Left lung (tissue), 10 donors: ENCODE measurements around the gene SYT3. TPM values are rescaled to one million over a fixed set of nuclear protein-coding genes. Genes with fewer than 3 reads are reported as not detected.
"Not testable (repeated sequence)": the region's sequence is repeated elsewhere in the genome, so short reads cannot be mapped to it uniquely, and the experiment has no call there.

Experiments used
- ATAC-seq: fragments of 200-7000 bp; cut with Tn5 transposase; one replicate; pipeline ENCODE4 v1.9.1; 2020; ENCODE audit warnings: moderate library complexity
- DNase-seq, 4 donors: peaks; one replicate each; pipeline ENCODE4 v3.0.0-alpha.2; 2013 to 2020
- H3K27ac ChIP-seq, 2 donors: fragments of 200-600 bp; sonication (generic) in 1 of 2; one replicate each; pipeline versions ENCODE4 v1.5.0 to v1.8.0; 2020 to 2021
- H3K27me3 ChIP-seq, 2 donors: fragments of 200-600 bp; sonication (generic) in 1 of 2; one replicate each; pipeline versions ENCODE4 v1.5.0 to v1.8.0; 2020 to 2021
- H3K36me3 ChIP-seq, 2 donors: fragments of 200-600 bp; sonication (generic) in 1 of 2; one replicate each; pipeline versions ENCODE4 v1.5.0 to v1.8.0; 2020 to 2021
- H3K4me1 ChIP-seq, 2 donors: fragments of 200-600 bp; one replicate each; pipeline ENCODE4 v1.8.0; 2021
- H3K4me3 ChIP-seq, 2 donors: fragments of 200-600 bp; sonication (generic) in 1 of 2; one replicate each; pipeline versions ENCODE4 v1.5.0 to v1.8.0; 2020 to 2021; ENCODE audit warnings: mild to moderate bottlenecking in 1 of 2
- H3K9me3 ChIP-seq, 2 donors: fragments of 200-600 bp; sonication (generic) in 1 of 2; one replicate each; pipeline versions ENCODE4 v1.5.0 to v1.8.0; 2020 to 2021
- CTCF ChIP-seq, 2 donors: fragments of 200-600 bp; sonication (generic) in 1 of 2; IDR thresholded peaks; one replicate each; pipeline versions ENCODE4 v1.5.0 to v1.8.0; 2021; ENCODE audit warnings: antibody characterized with exemption in 2 of 2
- intact Hi-C, 2 donors: fragments of 100-400 bp; cut with DNase I; formaldehyde crosslinking; loops; one replicate each; pipeline versions ENCODE4 v1.11.2 to v1.14.2; 2022
- polyA plus RNA-seq, 6 donors: library from polyadenylated mRNA; unstranded; fragments of 120-200 nt; gene quantifications; one replicate each; pipeline ENCODE4 v1.2.1, GENCODE V29; 2013; ENCODE audit not compliant: insufficient read length in 6 of 6
- total RNA-seq, 2 donors: library from RNA; stranded (reverse); fragmentation: NEBNext Ultra II Directional; extraction: Animal tissue kit (Norgen Biotek cat#: 25700); gene quantifications; one replicate each; pipeline ENCODE4 v1.2.1, GENCODE V29; 2021
- donor health status: DM: no; HTN: yes; CAD: no.
- donor health status: DM: no; HTN: no; CAD: no.

Gene SYT3
- total and polyA plus RNA-seq, 8 donors, result 0.08 to 1.5 (median 0.26) TPM

DNA sequence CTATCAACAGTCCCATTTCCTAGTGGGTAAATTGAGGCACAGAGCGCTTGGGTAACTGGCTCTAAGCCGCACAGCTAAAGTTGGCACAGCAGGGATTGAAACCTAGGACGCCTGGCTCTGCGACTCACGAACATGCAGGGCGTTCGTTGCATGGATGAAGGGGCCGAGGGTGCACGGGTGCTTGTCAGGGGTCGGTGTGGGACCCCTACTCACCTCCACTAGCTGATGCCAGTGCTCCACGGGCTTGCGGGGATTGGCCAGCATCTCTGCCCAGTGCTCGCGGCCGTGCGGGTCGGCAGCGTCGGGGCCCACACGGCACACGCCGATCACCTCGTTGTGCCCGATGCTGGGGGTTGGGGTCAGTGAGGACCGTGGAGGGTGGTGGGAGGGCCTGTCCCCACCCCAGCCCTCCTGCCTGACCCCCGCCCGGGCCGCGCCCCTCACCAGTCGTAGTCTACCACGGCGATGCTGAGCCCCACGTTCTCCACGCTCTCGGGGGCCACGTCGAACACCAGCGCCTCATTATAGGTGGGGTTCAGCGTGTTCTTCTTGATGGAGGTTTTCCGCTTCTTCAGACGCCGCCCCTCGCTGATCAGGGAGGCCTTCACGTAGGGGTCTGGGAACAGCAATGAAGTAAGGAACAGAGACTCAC is 14.6 kb downstream of the SYT3 start:
- Histone ChIP-seq H3K27ac (no peak overlapping the region), H3K27me3 (peaks cover 0 to 11% of the 10 kb centered on the region in 2 donors), H3K4me3 (no peak overlapping the region), H3K9me3 (no peaks in the 10 kb centered on the region), H3K4me1 (no peaks in the 10 kb centered on the region), H3K36me3 (no peaks in the 10 kb centered on the region)
- no peak for TF ChIP-seq CTCF (IDR thresholded peaks at IDR 0.05)
- DNase-seq (no peak), ATAC-seq (no peak)
- intact Hi-C loops, result no loop called here

DNA sequence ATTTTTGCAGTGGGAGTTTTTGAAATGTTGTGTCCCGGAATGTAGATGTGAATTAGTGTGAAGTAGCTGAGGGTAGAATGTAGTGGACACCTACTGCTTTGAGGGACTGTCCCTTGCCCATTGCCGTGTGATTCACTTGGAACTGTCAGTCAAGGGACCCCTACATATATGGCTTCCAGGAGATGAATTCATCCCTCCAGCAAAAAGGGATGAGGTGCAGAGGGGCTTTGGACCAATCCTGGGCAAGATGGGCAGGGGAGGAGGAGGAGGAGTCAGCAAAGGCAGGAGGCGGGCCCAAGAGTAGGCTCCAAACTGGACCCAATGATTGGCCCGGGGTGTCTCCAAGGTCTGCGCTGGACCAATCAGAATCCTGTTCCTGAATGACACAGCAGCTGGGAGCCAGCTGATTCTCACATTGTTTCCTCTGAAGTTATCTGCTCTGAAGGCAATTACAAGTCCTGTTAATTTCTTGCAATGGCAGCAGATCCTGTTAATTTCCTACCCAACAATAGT is 19.2 kb downstream of the SYT3 start:
- DNase-seq, H3K9me3 ChIP-seq, H3K4me3 ChIP-seq, intact Hi-C loops, H3K36me3 ChIP-seq, ATAC-seq, H3K4me1 ChIP-seq, H3K27ac ChIP-seq, H3K27me3 ChIP-seq: not testable (repeated sequence)

GRCh38 chr19:50619184-50619583 is 20.5 kb downstream of the SYT3 start:
- H3K27ac ChIP-seq, DNase-seq, ATAC-seq, H3K4me1 ChIP-seq, intact Hi-C loops, H3K36me3 ChIP-seq, H3K4me3 ChIP-seq, H3K27me3 ChIP-seq, H3K9me3 ChIP-seq: not testable (repeated sequence)

- H3K9me3 ChIP-seq, H3K4me1 ChIP-seq, ATAC-seq, H3K4me3 ChIP-seq, H3K27ac ChIP-seq, DNase-seq, H3K36me3 ChIP-seq, intact Hi-C loops, H3K27me3 ChIP-seq: not testable (repeated sequence)
Measured at GRCh38 chr19:50618379-50618778, 21.3 kb downstream of the SYT3 start.

GRCh38 chr19:50612504-50613404 is 26.9 kb downstream of the SYT3 start:
- DNase-seq, H3K9me3 ChIP-seq, H3K36me3 ChIP-seq, intact Hi-C loops, ATAC-seq, H3K4me3 ChIP-seq, H3K27ac ChIP-seq, H3K4me1 ChIP-seq: not testable (repeated sequence)
- peaks cover 0 to 21% of the 10 kb centered on the region in 2 donors for H3K27me3 ChIP-seq

- intact Hi-C loops, result no loop called here
Measured at GRCh38 chr19:50607874-50608785, 31.6 kb downstream of the SYT3 start.

More at GRCh38 chr19:50607874-50608785, 31.6 kb downstream of the SYT3 start:
- Histone ChIP-seq H3K4me3 (no peak overlapping the region), H3K27me3 (peaks cover 0 to 49% of the 10 kb centered on the region in 2 donors), H3K4me1 (no peaks in the 10 kb centered on the region), H3K9me3 (no peaks in the 10 kb centered on the region), H3K36me3 (no peaks in the 10 kb centered on the region), H3K27ac (no peak overlapping the region)
- peak; percentile 79 for ATAC-seq
- peak in 1 of 2 donors; percentile 32 for TF ChIP-seq CTCF (IDR thresholded peaks at IDR 0.05)
- DNase-seq, result peak; percentile 38 to 89 (median 75)
